A549 (cell line): ENCODE data around the gene IGFBP5. TPM values are rescaled to one million over a fixed set of nuclear protein-coding genes. Genes with fewer than 3 reads are reported as not detected.

Source experiments
- ATAC-seq, 2 experiments: fragments of 200-7000 bp in 1 of 2; fragments of >200 bp in 1 of 2; cut with Nextera tagmentation in 1 of 2; cut with Tn5 transposase in 1 of 2; 3 replicates each; pipeline versions ENCODE4 v1.8.0 to v1.9.1; 2018 to 2020; ENCODE audit warnings: mild to moderate bottlenecking in 1 of 2, moderate library complexity in 1 of 2
- CTCF ChIA-PET: fragments of 300-600 bp; sonication (Branson Sonifier 250); formaldehyde crosslinking; extraction: SDS; loops from one replicate; lab custom pipeline; 2021; ENCODE audit warnings: antibody characterized with exemption, inconsistent platforms; lab: Yijun Ruan, JAX
- POLR2A ChIA-PET: fragments of 350-600 bp; formaldehyde crosslinking; extraction: SDS; loops from one replicate; lab custom pipeline; 2021; ENCODE audit warnings: antibody characterized with exemption, inconsistent platforms; lab: Yijun Ruan, JAX
- DNase-seq, 2 experiments: peaks; one replicate each; pipeline versions ENCODE4 v3.0.0 to v3.0.0-alpha.2; 2011 to 2016; ENCODE audit warnings: low read depth in 1 of 2, low spot score in 1 of 2
- FAIRE-seq: peaks from 2 replicates; lab custom pipeline; 2011; peaks lifted over from hg19 to GRCh38; lab: Jason Lieb, UNC
- H3K27ac ChIP-seq, 2 experiments: fragments of >200 bp; sonication (Bioruptor Twin); formaldehyde crosslinking; 3 replicates each; pipeline ENCODE4 v1.5.1; 2016 to 2017
- H3K4me1 ChIP-seq: fragments of >200 bp; sonication (Bioruptor Twin); formaldehyde crosslinking; 3 replicates; pipeline ENCODE4 v1.6.1; 2016
- H3K4me2 ChIP-seq: fragments of >200 bp; sonication (Bioruptor Twin); formaldehyde crosslinking; 3 replicates; pipeline ENCODE4 v1.6.1; 2016
- H3K4me3 ChIP-seq: fragments of >200 bp; sonication (Bioruptor Twin); formaldehyde crosslinking; 3 replicates; pipeline ENCODE4 v1.5.1; 2016
- H3K9me3 ChIP-seq: fragments of >200 bp; sonication (Bioruptor Twin); formaldehyde crosslinking; 3 replicates; pipeline ENCODE4 v1.6.1; 2016
- CEBPB ChIP-seq, 2 experiments: fragments of >200 bp in 1 of 2; sonication (Bioruptor Twin) in 1 of 2; formaldehyde crosslinking in 1 of 2; IDR thresholded peaks; 2 replicates each; pipeline ENCODE4 v1.6.1; 2012 to 2016
- CHD2 ChIP-seq: fragments of 150-350 bp; IDR thresholded peaks from 2 replicates; pipeline ENCODE4 v1.6.1; 2014; ENCODE audit warnings: low read length; ENCODE audit not compliant: partially characterized antibody
- E2F6 ChIP-seq: IDR thresholded peaks from 2 replicates; pipeline ENCODE4 v1.6.1; 2012; ENCODE audit warnings: low read depth, borderline replicate concordance
- EHMT2 ChIP-seq: fragments of 200-600 bp; sonication (generic); IDR thresholded peaks from 2 replicates; pipeline ENCODE4 v1.6.1; 2016; ENCODE audit warnings: antibody characterized with exemption, low read depth, mild to moderate bottlenecking, moderate library complexity
- EP300 ChIP-seq, 2 experiments: fragments of >200 bp; sonication (Bioruptor Twin); formaldehyde crosslinking; IDR thresholded peaks; 2 replicates in 1 of 2; 3 replicates in 1 of 2; pipeline ENCODE4 v1.6.1; 2016 to 2017
- ESRRA ChIP-seq: fragments of 150-350 bp; IDR thresholded peaks from 2 replicates; pipeline ENCODE4 v1.6.1; 2014; ENCODE audit warnings: mild to moderate bottlenecking, low read length, borderline replicate concordance
- HEYL ChIP-seq: fragments of 250-450 bp; sonication (Bioruptor Pico); IDR thresholded peaks from 2 replicates; pipeline ENCODE4 v1.8.0; 2021; ENCODE audit warnings: mild to moderate bottlenecking, moderate library complexity
- HOXB13 ChIP-seq: fragments of 250-450 bp; sonication (Bioruptor Pico); IDR thresholded peaks from 2 replicates; pipeline ENCODE4 v1.5.0; 2020; ENCODE audit warnings: low read depth, mild to moderate bottlenecking, moderate library complexity
- HOXB5 ChIP-seq: fragments of 250-450 bp; sonication (Bioruptor Pico); IDR thresholded peaks from 2 replicates; pipeline ENCODE4 v1.5.0; 2020; ENCODE audit warnings: mild to moderate bottlenecking, moderate library complexity
- JUN ChIP-seq, 2 experiments: fragments of >200 bp; sonication (Bioruptor Twin); formaldehyde crosslinking; IDR thresholded peaks; 2 replicates in 1 of 2; 3 replicates in 1 of 2; pipeline ENCODE4 v1.6.1; 2016 to 2017
- JUNB ChIP-seq: fragments of >200 bp; sonication (Bioruptor Twin); formaldehyde crosslinking; IDR thresholded peaks from 2 replicates; pipeline ENCODE4 v1.6.1; 2016
- TFCP2L1 ChIP-seq: fragments of 250-450 bp; sonication (Bioruptor Pico); IDR thresholded peaks from 2 replicates; pipeline ENCODE4 v1.5.0; 2021; ENCODE audit warnings: mild to moderate bottlenecking
- ZC3H11A ChIP-seq: fragments of 450-650 bp; IDR thresholded peaks from 2 replicates; pipeline ENCODE4 v1.6.1; 2014; ENCODE audit warnings: antibody characterized with exemption, mild to moderate bottlenecking
- ZFP36 ChIP-seq: fragments of 450-650 bp; IDR thresholded peaks from 2 replicates; pipeline ENCODE4 v1.6.1; 2014; ENCODE audit warnings: borderline replicate concordance; ENCODE audit not compliant: partially characterized antibody
- ZNF302 ChIP-seq: fragments of 250-450 bp; sonication (Bioruptor Pico); IDR thresholded peaks from 2 replicates; pipeline ENCODE4 v1.9.0; 2021; ENCODE audit warnings: inconsistent platforms, mild to moderate bottlenecking, moderate library complexity
- ZSCAN20 ChIP-seq: fragments of 250-450 bp; sonication (Bioruptor Pico); IDR thresholded peaks from 2 replicates; pipeline ENCODE4 v1.8.0; 2022; ENCODE audit warnings: mild to moderate bottlenecking, moderate library complexity
- WGBS: methylation state at CpG from one replicate; pipeline ENCODE4 v1.1.6; 2017; ENCODE audit errors: missing lambda C conversion rate; 5-methylcytosine and 5-hydroxymethylcytosine counted together
- polyA plus RNA-seq, 4 experiments: library from polyadenylated mRNA; depleted of rRNA in 3 of 4; stranded (reverse); fragments of >200 nt; fragmentation: RNase III in 1 of 4; extraction: RNeasy Plus Mini Kit Qiagen cat#74134 plus additional on column Dnase treatment in 1 of 4; gene quantifications; 2 replicates in 3 of 4; 3 replicates in 1 of 4; pipeline ENCODE4 v1.2.3, GENCODE V29; 2011 to 2017
- TF ChIP-seq, protein P1 (sequence below): IDR thresholded peaks from 2 replicates; pipeline ENCODE4 v1.6.1; 2012
- TF ChIP-seq, protein P2 (sequence below): fragments of 250-450 bp; sonication (Bioruptor Pico); IDR thresholded peaks from 2 replicates; pipeline ENCODE4 v1.5.0; 2021; ENCODE audit warnings: mild to moderate bottlenecking, moderate library complexity, borderline replicate concordance
- TF ChIP-seq, protein P3 (sequence below): fragments of >200 bp; sonication (Bioruptor Twin); formaldehyde crosslinking; IDR thresholded peaks from 3 replicates; pipeline ENCODE4 v1.5.1; 2016
- TF ChIP-seq, protein P4 (sequence below): fragments of >200 bp; sonication (Bioruptor Twin); formaldehyde crosslinking; IDR thresholded peaks from 3 replicates; pipeline ENCODE4 v1.6.1; 2016

The IGFBP5 gene
- polyA plus RNA-seq, 2 of the 4 experiments (the other 2 are of a cell fraction) = 0.23 to 0.97 TPM

- FAIRE-seq (no peak), DNase-seq (no peak), ATAC-seq (no peak)
- H3K4me2 ChIP-seq = no peak overlapping the region
- no peak overlapping the region for H3K4me3 ChIP-seq
- no peak overlapping the region for H3K27ac ChIP-seq
- H3K9me3 ChIP-seq = no peaks in the 10 kb centered on the region
- CTCF ChIA-PET = no interaction called here
- WGBS = 45% methylated on average over 4 of the region's 4 CpGs
- H3K4me1 ChIP-seq = no peaks in the 10 kb centered on the region; the same call in 2 of the 3 replicates
- POLR2A ChIA-PET = no interaction called here
- no peak for TF ChIP-seq HEYL (CRISPR knock-in tag)
- TF ChIP-seq, protein P1, sequence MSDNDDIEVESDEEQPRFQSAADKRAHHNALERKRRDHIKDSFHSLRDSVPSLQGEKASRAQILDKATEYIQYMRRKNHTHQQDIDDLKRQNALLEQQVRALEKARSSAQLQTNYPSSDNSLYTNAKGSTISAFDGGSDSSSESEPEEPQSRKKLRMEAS = no peak
- no peak for TF ChIP-seq E2F6
- no peak for TF ChIP-seq JUNB
- no peak for TF ChIP-seq JUN (IDR thresholded peaks at IDR 0.05)
- no peak for TF ChIP-seq HOXB5 (CRISPR knock-in tag)
- no peak for TF ChIP-seq TFCP2L1 (CRISPR knock-in tag)
- TF ChIP-seq CEBPB (IDR thresholded peaks at IDR 0.05) = no peak
- TF ChIP-seq, protein P2, sequence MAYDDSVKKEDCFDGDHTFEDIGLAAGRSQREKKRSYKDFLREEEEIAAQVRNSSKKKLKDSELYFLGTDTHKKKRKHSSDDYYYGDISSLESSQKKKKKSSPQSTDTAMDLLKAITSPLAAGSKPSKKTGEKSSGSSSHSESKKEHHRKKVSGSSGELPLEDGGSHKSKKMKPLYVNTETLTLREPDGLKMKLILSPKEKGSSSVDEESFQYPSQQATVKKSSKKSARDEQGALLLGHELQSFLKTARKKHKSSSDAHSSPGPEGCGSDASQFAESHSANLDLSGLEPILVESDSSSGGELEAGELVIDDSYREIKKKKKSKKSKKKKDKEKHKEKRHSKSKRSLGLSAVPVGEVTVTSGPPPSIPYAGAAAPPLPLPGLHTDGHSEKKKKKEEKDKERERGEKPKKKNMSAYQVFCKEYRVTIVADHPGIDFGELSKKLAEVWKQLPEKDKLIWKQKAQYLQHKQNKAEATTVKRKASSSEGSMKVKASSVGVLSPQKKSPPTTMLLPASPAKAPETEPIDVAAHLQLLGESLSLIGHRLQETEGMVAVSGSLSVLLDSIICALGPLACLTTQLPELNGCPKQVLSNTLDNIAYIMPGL = no peak
- TF ChIP-seq, protein P3, sequence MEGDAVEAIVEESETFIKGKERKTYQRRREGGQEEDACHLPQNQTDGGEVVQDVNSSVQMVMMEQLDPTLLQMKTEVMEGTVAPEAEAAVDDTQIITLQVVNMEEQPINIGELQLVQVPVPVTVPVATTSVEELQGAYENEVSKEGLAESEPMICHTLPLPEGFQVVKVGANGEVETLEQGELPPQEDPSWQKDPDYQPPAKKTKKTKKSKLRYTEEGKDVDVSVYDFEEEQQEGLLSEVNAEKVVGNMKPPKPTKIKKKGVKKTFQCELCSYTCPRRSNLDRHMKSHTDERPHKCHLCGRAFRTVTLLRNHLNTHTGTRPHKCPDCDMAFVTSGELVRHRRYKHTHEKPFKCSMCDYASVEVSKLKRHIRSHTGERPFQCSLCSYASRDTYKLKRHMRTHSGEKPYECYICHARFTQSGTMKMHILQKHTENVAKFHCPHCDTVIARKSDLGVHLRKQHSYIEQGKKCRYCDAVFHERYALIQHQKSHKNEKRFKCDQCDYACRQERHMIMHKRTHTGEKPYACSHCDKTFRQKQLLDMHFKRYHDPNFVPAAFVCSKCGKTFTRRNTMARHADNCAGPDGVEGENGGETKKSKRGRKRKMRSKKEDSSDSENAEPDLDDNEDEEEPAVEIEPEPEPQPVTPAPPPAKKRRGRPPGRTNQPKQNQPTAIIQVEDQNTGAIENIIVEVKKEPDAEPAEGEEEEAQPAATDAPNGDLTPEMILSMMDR = no peak
- no peak for TF ChIP-seq ZNF302 (CRISPR knock-in tag)
- no peak for TF ChIP-seq ZSCAN20 (CRISPR knock-in tag)
- no peak for TF ChIP-seq CHD2
- no peak for TF ChIP-seq ZFP36
- no peak for TF ChIP-seq HOXB13 (CRISPR knock-in tag)
- no peak for TF ChIP-seq EHMT2
- no peak for TF ChIP-seq ESRRA
- no peak for TF ChIP-seq EP300 (IDR thresholded peaks at IDR 0.05)
- TF ChIP-seq, protein P4, sequence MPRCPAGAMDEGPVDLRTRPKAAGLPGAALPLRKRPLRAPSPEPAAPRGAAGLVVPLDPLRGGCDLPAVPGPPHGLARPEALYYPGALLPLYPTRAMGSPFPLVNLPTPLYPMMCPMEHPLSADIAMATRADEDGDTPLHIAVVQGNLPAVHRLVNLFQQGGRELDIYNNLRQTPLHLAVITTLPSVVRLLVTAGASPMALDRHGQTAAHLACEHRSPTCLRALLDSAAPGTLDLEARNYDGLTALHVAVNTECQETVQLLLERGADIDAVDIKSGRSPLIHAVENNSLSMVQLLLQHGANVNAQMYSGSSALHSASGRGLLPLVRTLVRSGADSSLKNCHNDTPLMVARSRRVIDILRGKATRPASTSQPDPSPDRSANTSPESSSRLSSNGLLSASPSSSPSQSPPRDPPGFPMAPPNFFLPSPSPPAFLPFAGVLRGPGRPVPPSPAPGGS = no peak
- no peak for TF ChIP-seq ZC3H11A
Measured at GRCh38 chr2:216622526-216622925, 72.8 kb downstream of the IGFBP5 start.

Other genes with a start within 250 kb of the IGFBP5 start
- 4,046 and 4,130 TPM in 2 replicates for gene RPL37A, start 196.7 kb downstream of the IGFBP5 start, polyA plus RNA-seq (2011; rRNA removed)
- gene RPL37A, start 196.7 kb downstream of the IGFBP5 start, polyA plus RNA-seq (2017; fragmentation: RNase III; extraction: RNeasy Plus Mini Kit Qiagen cat#74134 plus additional on column Dnase treatment) = 4,215 to 4,381 TPM (median 4,330 TPM) in 3 replicates
- gene IGFBP2, start 62.1 kb downstream of the IGFBP5 start, polyA plus RNA-seq (2011; rRNA removed) = 34.9 and 36.1 TPM in 2 replicates
- 21.1 to 27.0 TPM (median 26.1 TPM) in 3 replicates for gene IGFBP2, start 62.1 kb downstream of the IGFBP5 start, polyA plus RNA-seq (2017; fragmentation: RNase III; extraction: RNeasy Plus Mini Kit Qiagen cat#74134 plus additional on column Dnase treatment)
- gene TNP1, start 164.5 kb upstream of the IGFBP5 start, polyA plus RNA-seq (2011; rRNA removed) = not detected in 2 replicates
- not detected in 3 replicates for gene TNP1, start 164.5 kb upstream of the IGFBP5 start, polyA plus RNA-seq (2017; fragmentation: RNase III; extraction: RNeasy Plus Mini Kit Qiagen cat#74134 plus additional on column Dnase treatment)